ENCODE data around the gene LGALS1. TPM values are rescaled to one million over a fixed set of nuclear protein-coding genes. Genes with fewer than 3 reads are reported as not detected.
"Not testable (repeated sequence)": the region's sequence is repeated elsewhere in the genome, so short reads cannot be mapped to it uniquely, and the experiment has no call there.

Gene LGALS1
- total and polyA plus RNA-seq, 5 donors from 2014 or later: 209 to 829 (median 402) TPM

DNA sequence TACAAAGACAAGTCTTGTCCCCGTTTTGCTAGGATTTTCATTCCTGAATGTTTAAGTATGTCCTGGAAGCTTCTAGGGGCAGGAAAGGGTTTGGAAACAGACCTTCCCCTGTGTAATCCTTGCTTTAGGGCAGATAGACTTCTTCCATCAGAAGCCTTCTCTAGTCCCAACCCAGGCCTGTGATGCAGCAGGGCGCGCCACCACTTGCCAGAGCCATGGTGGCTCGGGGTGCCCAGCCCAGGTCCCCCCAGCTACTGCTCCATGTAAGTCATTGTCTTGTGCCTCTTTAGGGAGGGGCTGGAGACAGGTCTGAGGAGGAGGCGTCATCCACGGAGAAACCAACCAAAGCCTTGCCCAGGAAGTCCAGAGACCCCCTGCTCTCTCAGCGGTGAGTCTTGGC, 15.0 kb downstream of the LGALS1 start:
- peaks cover 54% of the 10 kb centered on the region for H3K36me3 ChIP-seq (ENCODE audit: control insufficient read depth, insufficient read depth, low read length)
- peaks cover 21% of the 10 kb centered on the region for H3K4me1 ChIP-seq (ENCODE audit: control insufficient read depth, insufficient read depth, low read length, poor library complexity, severe bottlenecking)
- H3K9me3 ChIP-seq (ENCODE audit: control insufficient read depth in 2 of 2, low read length in 2 of 2): no peaks in the 10 kb centered on the region
- peak overlapping the region in 1 of 4 donors; percentile 58 for H3K4me3 Mint-ChIP-seq
- peaks cover 4 to 30% (median 22%) of the 10 kb centered on the region in 4 donors for H3K4me1 Mint-ChIP-seq
- no peak overlapping the region for H3K4me3 ChIP-seq (ENCODE audit: low read depth, low read length)
- H3K27ac ChIP-seq (ENCODE audit: insufficient read depth, low read length, poor library complexity, severe bottlenecking): no peak overlapping the region
- no peaks in the 10 kb centered on the region for H3K9me3 Mint-ChIP-seq
- H3K27ac Mint-ChIP-seq: peak overlapping the region in 1 of 3 donors; percentile 20
- peaks cover 29% of the 10 kb centered on the region for H3K36me3 Mint-ChIP-seq
- DNase-seq: no peak
- no peak for ATAC-seq (ENCODE audit: low read depth in 2 of 2)
- no peaks in the 10 kb centered on the region for H3K27me3 ChIP-seq (ENCODE audit: control insufficient read depth, insufficient read depth, low read length)
- H3K27me3 Mint-ChIP-seq: peaks cover 3% of the 10 kb centered on the region

DNA sequence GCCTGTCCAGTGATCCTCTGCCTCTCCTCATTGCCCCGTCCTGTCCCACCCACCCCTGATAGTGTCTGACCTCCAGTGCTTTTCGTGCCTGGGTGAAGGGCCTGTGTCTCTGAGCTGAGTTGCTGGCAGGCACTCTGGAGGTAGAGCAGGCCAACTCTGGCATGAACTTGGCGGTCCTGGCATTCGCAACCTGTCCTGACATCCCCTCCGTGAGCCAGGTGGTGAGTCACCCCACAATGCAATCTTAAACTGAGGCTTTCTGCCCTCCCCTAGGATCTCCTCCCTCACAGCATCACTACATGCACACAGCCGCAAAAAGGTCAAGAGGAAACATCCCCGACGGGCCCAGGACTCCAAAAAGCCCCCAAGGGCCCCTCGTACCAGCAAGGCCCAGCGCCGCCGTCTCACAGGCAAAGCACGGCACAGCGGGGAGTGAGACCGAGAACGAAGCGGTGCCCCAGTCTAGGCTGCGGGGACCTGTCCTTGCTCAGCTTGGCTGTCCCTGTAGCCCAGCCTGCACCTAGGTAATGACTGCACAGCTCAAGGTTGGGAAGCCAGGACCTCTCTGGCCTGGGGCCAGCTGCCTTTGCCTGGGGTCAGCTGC, 15.6 kb downstream of the LGALS1 start:
- DNase-seq: no peak
- peaks cover 29% of the 10 kb centered on the region for H3K36me3 Mint-ChIP-seq
- no peak for ATAC-seq (ENCODE audit: low read depth in 2 of 2)

DNA sequence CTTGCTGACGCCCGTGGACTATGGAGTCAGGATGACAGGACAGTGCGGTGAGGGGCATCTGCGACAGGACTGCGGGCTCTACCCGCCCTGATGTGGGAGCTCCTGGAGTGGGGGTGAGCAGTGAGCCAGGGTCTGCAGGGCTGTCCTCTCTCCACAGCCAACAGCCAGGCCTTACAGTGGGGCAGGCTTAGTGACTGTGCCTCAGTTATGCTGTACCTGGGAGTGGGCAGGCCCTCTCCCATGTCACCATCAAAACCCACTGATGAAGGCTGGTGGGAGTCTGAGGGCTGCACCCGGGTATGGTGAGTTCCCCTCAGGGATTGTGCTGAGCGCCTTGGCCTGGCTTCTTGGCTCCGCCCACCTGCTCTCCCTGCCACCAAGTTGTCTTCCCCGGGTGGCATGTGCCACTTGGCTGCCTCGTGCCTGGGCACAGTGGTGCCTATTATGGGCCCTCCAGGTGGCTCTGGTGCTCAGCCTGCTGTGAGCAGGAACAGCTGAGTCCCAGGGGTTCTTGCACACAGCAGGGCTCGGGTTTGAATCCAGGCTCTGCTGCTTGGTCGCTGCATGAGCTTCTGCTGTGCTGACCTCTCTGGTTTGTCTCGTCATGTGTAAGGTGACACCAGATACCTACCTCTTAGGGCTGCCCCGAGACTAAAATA, 17.3 kb downstream of the LGALS1 start:
- H3K9me3 Mint-ChIP-seq: no peaks in the 10 kb centered on the region
- H3K27ac ChIP-seq (ENCODE audit: insufficient read depth, low read length, poor library complexity, severe bottlenecking): no peak overlapping the region
- H3K36me3 Mint-ChIP-seq: peaks cover 29% of the 10 kb centered on the region
- H3K9me3 ChIP-seq (ENCODE audit: control insufficient read depth in 2 of 2, low read length in 2 of 2): no peaks in the 10 kb centered on the region
- DNase-seq (no peak), ATAC-seq (ENCODE audit: low read depth in 2 of 2) (no peak)
- H3K27ac Mint-ChIP-seq: peak overlapping the region; percentile 44 to 88 (median 79)
- peaks cover 54% of the 10 kb centered on the region for H3K36me3 ChIP-seq (ENCODE audit: control insufficient read depth, insufficient read depth, low read length)
- H3K27me3 ChIP-seq (ENCODE audit: control insufficient read depth, insufficient read depth, low read length): no peaks in the 10 kb centered on the region
- no peaks in the 10 kb centered on the region for H3K27me3 Mint-ChIP-seq
- no peak overlapping the region for H3K4me3 ChIP-seq (ENCODE audit: low read depth, low read length)
- H3K4me1 ChIP-seq (ENCODE audit: control insufficient read depth, insufficient read depth, low read length, poor library complexity, severe bottlenecking): peaks cover 4% of the 10 kb centered on the region
- peaks cover 0 to 27% (median 12%) of the 10 kb centered on the region in 4 donors for H3K4me1 Mint-ChIP-seq
- H3K4me3 Mint-ChIP-seq: peak overlapping the region in 1 of 4 donors; percentile 21

More for the DNA sequence above, 15.6 kb downstream of the LGALS1 start:
- H3K27me3 Mint-ChIP-seq: no peaks in the 10 kb centered on the region
- Histone ChIP-seq H3K4me3 (ENCODE audit: low read depth, low read length) (no peak overlapping the region), H3K27ac (ENCODE audit: insufficient read depth, low read length, poor library complexity, severe bottlenecking) (no peak overlapping the region), H3K27me3 (ENCODE audit: control insufficient read depth, insufficient read depth, low read length) (no peaks in the 10 kb centered on the region), H3K36me3 (ENCODE audit: control insufficient read depth, insufficient read depth, low read length) (peaks cover 54% of the 10 kb centered on the region), H3K4me1 (ENCODE audit: control insufficient read depth, insufficient read depth, low read length, poor library complexity, severe bottlenecking) (peaks cover 16% of the 10 kb centered on the region), H3K9me3 (ENCODE audit: control insufficient read depth in 2 of 2, low read length in 2 of 2) (no peaks in the 10 kb centered on the region)
- H3K9me3 Mint-ChIP-seq: no peaks in the 10 kb centered on the region
- peak overlapping the region in 1 of 4 donors; percentile 38 for H3K4me3 Mint-ChIP-seq
- peaks cover 2 to 32% (median 20%) of the 10 kb centered on the region in 4 donors for H3K4me1 Mint-ChIP-seq
- H3K27ac Mint-ChIP-seq: no peak overlapping the region

DNA sequence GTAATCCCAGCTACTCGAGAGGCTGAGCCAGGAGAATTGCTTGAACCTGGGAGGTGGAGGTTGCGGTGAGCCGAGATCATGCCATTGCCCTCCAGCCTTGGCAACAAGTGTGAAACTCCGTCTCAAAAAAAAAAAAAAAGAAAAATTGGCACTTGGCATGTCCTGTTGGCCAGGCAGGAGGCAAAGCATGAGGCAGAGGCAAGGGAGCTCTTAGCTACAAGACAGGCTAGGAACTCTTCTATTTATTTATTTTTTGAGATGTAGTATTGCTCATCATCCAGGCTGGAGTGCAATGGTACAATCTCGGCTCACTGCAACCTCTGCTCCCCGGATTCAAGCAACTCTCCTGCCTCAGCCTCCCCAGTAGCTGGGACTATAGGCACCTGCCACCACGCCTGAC, 18.7 kb downstream of the LGALS1 start:
- H3K36me3 Mint-ChIP-seq: peaks cover 23% of the 10 kb centered on the region
- not testable (repeated sequence) for H3K27ac Mint-ChIP-seq; ATAC-seq (ENCODE audit: low read depth in 2 of 2); H3K4me1 ChIP-seq (ENCODE audit: control insufficient read depth, insufficient read depth, low read length, poor library complexity, severe bottlenecking); H3K4me3 Mint-ChIP-seq; H3K9me3 Mint-ChIP-seq; DNase-seq; H3K27ac ChIP-seq (ENCODE audit: insufficient read depth, low read length, poor library complexity, severe bottlenecking); H3K4me3 ChIP-seq (ENCODE audit: low read depth, low read length); H3K27me3 Mint-ChIP-seq; H3K9me3 ChIP-seq (ENCODE audit: control insufficient read depth in 2 of 2, low read length in 2 of 2); H3K27me3 ChIP-seq (ENCODE audit: control insufficient read depth, insufficient read depth, low read length)
- H3K36me3 ChIP-seq (ENCODE audit: control insufficient read depth, insufficient read depth, low read length): peaks cover 43% of the 10 kb centered on the region
- H3K4me1 Mint-ChIP-seq: peaks cover 0 to 20% (median 5%) of the 10 kb centered on the region in 4 donors

DNA sequence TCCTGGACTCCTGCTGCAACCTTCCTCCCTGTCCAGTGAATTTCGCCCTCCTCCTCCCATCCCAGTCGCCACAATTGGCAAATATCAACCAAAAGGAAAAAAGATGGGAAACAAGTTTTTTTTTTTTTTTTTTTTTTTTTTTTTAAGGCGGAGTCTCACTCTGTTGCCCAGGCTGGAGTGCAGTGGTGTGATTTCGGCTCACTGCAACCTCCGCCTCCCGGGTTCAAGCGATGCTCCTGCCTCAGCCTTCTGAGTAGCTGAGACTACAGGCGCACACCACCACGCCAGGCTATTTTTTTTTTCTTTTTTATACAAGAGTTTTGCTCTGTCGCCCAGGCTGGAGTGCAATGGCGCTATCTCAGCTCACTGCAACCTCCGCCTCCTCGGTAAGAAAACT, 20.8 kb downstream of the LGALS1 start:
- not testable (repeated sequence) for H3K27me3 Mint-ChIP-seq; H3K27ac Mint-ChIP-seq; H3K27me3 ChIP-seq (ENCODE audit: control insufficient read depth, insufficient read depth, low read length); H3K9me3 ChIP-seq (ENCODE audit: control insufficient read depth in 2 of 2, low read length in 2 of 2); H3K4me3 ChIP-seq (ENCODE audit: low read depth, low read length); H3K9me3 Mint-ChIP-seq; H3K27ac ChIP-seq (ENCODE audit: insufficient read depth, low read length, poor library complexity, severe bottlenecking); ATAC-seq (ENCODE audit: low read depth in 2 of 2); H3K4me1 ChIP-seq (ENCODE audit: control insufficient read depth, insufficient read depth, low read length, poor library complexity, severe bottlenecking); DNase-seq
- peaks cover 26% of the 10 kb centered on the region for H3K36me3 ChIP-seq (ENCODE audit: control insufficient read depth, insufficient read depth, low read length)
- Mint-ChIP-seq H3K36me3 (peaks cover 16% of the 10 kb centered on the region), H3K4me3 (peak overlapping the region in 2 of 4 donors; percentile 4 to 41), H3K4me1 (peaks cover 0 to 17% (median 5%) of the 10 kb centered on the region in 4 donors)

DNA sequence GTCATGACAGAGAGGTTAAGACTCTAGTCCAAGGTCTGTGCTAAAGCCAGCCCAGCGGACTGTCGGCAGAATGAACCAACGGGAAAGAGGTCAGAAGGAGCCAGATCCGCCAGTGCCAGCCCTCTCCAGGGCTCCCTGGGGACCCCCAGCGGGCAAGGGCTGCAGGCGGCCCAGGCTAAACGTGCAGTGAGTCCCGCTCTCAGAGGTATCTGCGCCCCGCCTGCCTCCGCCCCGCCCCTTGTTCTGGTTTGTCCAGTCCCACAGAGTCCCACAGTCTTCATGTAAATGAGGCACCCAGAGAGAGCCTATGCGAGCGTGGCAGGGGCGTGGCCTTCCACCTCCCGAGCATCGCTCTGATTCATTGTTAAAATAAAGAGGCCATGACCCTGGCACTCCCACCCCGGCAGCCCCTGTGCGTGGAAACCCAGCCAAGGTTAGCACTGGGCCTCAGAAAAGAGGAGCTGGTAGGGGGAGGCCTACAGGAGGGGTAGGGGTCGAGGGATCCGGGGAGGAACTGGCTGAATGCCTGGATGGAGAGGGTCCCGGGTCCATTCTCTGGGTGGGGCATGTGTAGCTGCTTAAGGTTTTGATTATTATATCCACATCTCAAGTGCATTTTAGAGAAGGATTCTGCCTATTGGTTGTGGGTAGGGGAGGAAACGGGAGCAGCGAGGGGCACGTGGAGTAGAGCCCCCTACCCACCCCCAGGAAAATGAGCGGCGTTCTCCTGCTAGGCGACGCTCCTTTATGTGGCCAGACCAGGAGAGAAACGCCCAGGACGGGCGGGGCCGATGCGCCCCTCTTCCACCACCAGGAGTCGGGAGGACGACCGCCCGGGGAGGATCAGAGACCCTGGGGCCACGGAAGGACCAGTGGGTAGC, 21.5 kb downstream of the LGALS1 start, which contains the start of gene TRIOBP:
TSS of gene TRIOBP (plus strand) at position 392 of the 881 bp plus-strand sequence. CDS start 4,318 bp downstream, outside the sequence.
- Histone ChIP-seq H3K4me1 (ENCODE audit: control insufficient read depth, insufficient read depth, low read length, poor library complexity, severe bottlenecking) (no peaks in the 10 kb centered on the region), H3K4me3 (ENCODE audit: low read depth, low read length) (no peak within 1 kb of the TSS), H3K27ac (ENCODE audit: insufficient read depth, low read length, poor library complexity, severe bottlenecking) (no peak within 1 kb of the TSS), H3K9me3 (ENCODE audit: control insufficient read depth in 2 of 2, low read length in 2 of 2) (no peaks in the 10 kb centered on the region), H3K27me3 (ENCODE audit: control insufficient read depth, insufficient read depth, low read length) (no peaks in the 10 kb centered on the region), H3K36me3 (ENCODE audit: control insufficient read depth, insufficient read depth, low read length) (peaks cover 20% of the 10 kb centered on the region)
- Mint-ChIP-seq H3K4me1 (peaks cover 0 to 17% (median 5%) of the 10 kb centered on the region in 4 donors), H3K27me3 (no peaks in the 10 kb centered on the region), H3K4me3 (peak within 1 kb of the TSS; percentile 4 to 79 (median 30)), H3K36me3 (peaks cover 16% of the 10 kb centered on the region), H3K27ac (peak within 1 kb of the TSS in 1 of 3 donors; percentile 68), H3K9me3 (no peaks in the 10 kb centered on the region)
- DNase-seq (peak; percentile 70 to 90 (median 73)), ATAC-seq (ENCODE audit: low read depth in 2 of 2) (peak; percentile 87 to 96)

DNA sequence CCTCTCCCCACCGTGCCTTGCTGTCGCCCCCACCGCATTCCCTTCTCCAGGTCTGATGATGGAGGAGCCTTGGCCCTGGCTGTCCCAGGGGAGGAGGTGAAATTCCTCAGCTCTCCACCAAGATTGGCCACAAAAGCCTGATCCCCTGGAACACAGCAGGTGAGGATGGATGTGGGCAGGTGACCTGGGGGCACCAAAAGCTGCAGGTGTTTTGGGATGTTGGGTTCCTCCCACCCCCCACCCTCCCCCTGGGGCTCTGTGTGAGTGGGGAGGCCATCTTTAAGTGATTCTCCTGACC, 22.1 kb downstream of the LGALS1 start:
- H3K4me1 ChIP-seq (ENCODE audit: control insufficient read depth, insufficient read depth, low read length, poor library complexity, severe bottlenecking): no peaks in the 10 kb centered on the region
- H3K4me3 ChIP-seq (ENCODE audit: low read depth, low read length): no peak overlapping the region
- no peak for DNase-seq
- Mint-ChIP-seq H3K27me3 (no peaks in the 10 kb centered on the region), H3K9me3 (no peaks in the 10 kb centered on the region), H3K4me1 (peaks cover 0 to 17% (median 5%) of the 10 kb centered on the region in 4 donors), H3K4me3 (no peak overlapping the region), H3K36me3 (peaks cover 13% of the 10 kb centered on the region), H3K27ac (no peak overlapping the region)
- H3K27ac ChIP-seq (ENCODE audit: insufficient read depth, low read length, poor library complexity, severe bottlenecking): no peak overlapping the region
- ATAC-seq (ENCODE audit: low read depth in 2 of 2): no peak
- H3K9me3 ChIP-seq (ENCODE audit: control insufficient read depth in 2 of 2, low read length in 2 of 2): no peaks in the 10 kb centered on the region
- peaks cover 16% of the 10 kb centered on the region for H3K36me3 ChIP-seq (ENCODE audit: control insufficient read depth, insufficient read depth, low read length)
- H3K27me3 ChIP-seq (ENCODE audit: control insufficient read depth, insufficient read depth, low read length): no peaks in the 10 kb centered on the region
